Ectodermal cell (in vitro differentiated cells): ENCODE data around the gene AFDN.
A peak's percentile ranks its signal among the peaks of the same experiment; 100 is the strongest.

Experiments
- H3K27ac ChIP-seq: 2 replicates; pipeline ENCODE4 v1.7.0; 2013; ENCODE audit warnings: mild to moderate bottlenecking, low read depth, low read length; ENCODE audit not compliant: insufficient read depth, poor library complexity, severe bottlenecking
- H3K27me3 ChIP-seq: 2 replicates; pipeline ENCODE4 v1.7.0; 2013; ENCODE audit warnings: mild to moderate bottlenecking, low read length; ENCODE audit not compliant: insufficient read depth, control insufficient read depth, poor library complexity, severe bottlenecking
- H3K36me3 ChIP-seq: one replicate; pipeline ENCODE4 v1.7.0; 2013; ENCODE audit warnings: low read length; ENCODE audit not compliant: control insufficient read depth, insufficient read depth
- H3K4me1 ChIP-seq: one replicate; pipeline ENCODE4 v1.7.0; 2013; ENCODE audit warnings: low read length; ENCODE audit not compliant: control insufficient read depth, insufficient read depth
- H3K4me3 ChIP-seq: 2 replicates; pipeline ENCODE4 v1.7.0; 2013; ENCODE audit warnings: low read depth, low read length, control low read depth; ENCODE audit not compliant: insufficient read depth
- H3K9me3 ChIP-seq: 2 replicates; pipeline ENCODE4 v1.7.0; 2013; ENCODE audit warnings: mild to moderate bottlenecking, low read length, moderate library complexity; ENCODE audit not compliant: control insufficient read depth
- WGBS, 2 experiments: methylation state at CpG; one replicate each; pipeline ENCODE4 v1.1.7; 2013; ENCODE audit warnings: missing lambda C conversion rate in 2 of 2; 5-methylcytosine and 5-hydroxymethylcytosine counted together

The AFDN gene

DNA sequence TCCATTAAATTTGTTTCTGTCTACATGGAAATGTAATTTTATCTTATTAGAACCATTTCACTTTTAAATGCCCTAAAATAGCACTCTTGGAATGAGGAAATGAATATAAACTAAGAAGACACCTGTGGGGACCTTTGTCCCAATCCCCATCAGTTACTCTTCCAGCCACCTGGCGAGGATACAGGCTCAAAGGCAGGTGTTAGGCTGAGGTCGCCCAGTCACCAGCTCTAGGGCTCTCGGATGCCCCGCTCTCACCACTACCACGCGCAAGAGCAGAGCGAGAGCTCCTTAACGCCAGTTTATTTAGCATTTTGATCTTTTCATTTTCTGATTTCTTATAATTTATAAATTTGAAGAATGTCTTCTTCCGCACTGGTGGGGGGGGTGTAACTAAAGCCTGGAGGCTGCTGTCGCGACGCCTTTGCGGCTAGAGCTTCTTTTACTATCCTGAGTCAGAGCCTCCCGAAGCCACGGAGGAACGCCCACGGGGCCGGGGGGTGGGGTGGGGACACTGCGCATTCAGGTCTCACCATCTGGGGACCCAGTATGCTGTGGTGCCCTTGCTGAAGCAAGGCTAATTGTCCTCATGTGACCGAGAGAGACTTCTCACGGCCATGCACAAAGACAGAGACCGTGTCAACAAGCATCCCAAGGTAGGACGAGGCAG lies 38.7 kb upstream of the AFDN start:
- Histone ChIP-seq H3K36me3 (no peaks in the 10 kb centered on the region), H3K9me3 (no peaks in the 10 kb centered on the region), H3K4me1 (no peaks in the 10 kb centered on the region), H3K4me3 (no peak overlapping the region), H3K27ac (peak overlapping the region; percentile 40), H3K27me3 (no peaks in the 10 kb centered on the region)
- WGBS, 2 experiments = 93% methylated on average over 23 of the region's 23 CpGs

DNA sequence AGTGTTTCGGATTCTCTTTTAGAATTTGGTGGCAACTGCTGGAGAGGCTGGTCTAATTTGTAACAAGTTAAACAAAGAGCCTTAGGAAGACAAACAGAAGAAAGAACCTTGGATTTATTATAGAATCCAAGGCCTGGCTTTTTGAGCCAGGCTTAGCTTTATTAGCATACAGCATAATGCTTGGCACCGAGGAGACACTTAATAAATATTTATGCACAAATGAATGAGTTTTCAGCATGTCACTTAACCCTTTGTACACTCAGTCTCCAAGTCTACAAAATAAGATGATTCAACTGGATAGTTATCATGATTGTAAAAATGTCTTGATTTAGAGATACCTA lies 38.2 kb upstream of the AFDN start:
- H3K9me3 ChIP-seq = no peaks in the 10 kb centered on the region
- H3K27ac ChIP-seq = peak overlapping the region; percentile 40
- no peak overlapping the region for H3K4me3 ChIP-seq
- 93 to 95% methylated on average over 2 of the region's 2 CpGs for WGBS, 2 experiments
- no peaks in the 10 kb centered on the region for H3K36me3 ChIP-seq
- H3K4me1 ChIP-seq = no peaks in the 10 kb centered on the region
- H3K27me3 ChIP-seq = no peaks in the 10 kb centered on the region

DNA sequence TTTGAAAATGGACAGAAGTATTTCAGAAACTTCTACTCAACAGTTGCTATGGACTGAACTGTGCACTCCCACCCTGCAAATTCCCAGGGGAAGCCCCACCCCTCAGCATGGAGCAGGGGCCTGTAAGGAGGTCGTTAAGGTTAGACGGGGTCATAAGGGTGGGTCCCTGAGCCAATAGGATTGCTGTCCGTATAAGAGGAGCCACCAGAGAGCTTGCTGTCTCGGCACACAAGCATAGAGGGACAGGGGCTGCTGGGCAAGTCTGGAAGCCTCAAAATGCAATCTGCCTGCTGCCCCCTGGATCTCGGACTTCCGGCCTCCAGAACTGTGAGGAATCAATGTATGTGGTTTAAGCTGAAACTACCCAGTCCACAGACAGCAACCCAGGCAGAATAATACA lies 37.4 kb upstream of the AFDN start:
- H3K9me3 ChIP-seq = no peaks in the 10 kb centered on the region
- no peak overlapping the region for H3K4me3 ChIP-seq
- H3K36me3 ChIP-seq = no peaks in the 10 kb centered on the region
- H3K27me3 ChIP-seq = no peaks in the 10 kb centered on the region
- 73 to 78% methylated on average over 6 of the region's 6 CpGs for WGBS, 2 experiments
- H3K4me1 ChIP-seq = no peaks in the 10 kb centered on the region
- no peak overlapping the region for H3K27ac ChIP-seq

DNA sequence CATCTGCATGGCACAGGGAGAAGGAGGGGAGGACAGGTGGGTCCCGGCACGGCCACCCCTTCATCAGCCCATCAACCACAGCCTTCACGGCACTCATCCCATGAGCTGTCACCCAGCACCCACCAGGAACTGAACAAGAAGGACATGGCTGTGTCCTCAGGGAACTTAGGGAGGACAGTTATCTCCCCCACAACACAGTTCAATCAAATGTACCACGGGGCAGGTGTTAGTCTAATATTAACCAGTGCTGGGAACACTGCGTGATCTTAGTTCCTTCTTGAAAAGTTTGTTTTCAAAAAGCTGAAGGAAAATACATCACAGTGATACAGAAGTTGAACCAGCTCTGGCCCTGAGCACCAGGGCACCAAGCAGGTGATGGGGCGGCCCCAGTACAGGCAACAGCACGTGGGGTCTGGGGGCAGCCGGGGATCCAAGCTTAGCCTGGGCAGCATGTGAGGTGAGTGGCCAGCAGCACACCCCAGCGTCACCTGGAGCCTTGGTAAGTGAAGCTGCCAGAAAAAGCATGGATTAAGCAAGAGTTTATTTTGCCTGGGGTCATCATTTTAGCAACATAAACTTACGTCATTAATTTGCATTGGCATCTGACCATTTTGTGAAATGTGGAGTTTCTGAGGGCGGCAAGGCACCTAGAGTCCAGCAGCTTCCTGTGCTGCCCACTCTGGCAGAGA lies 35.5 kb upstream of the AFDN start:
- H3K4me3 ChIP-seq = no peak overlapping the region
- no peaks in the 10 kb centered on the region for H3K27me3 ChIP-seq
- H3K4me1 ChIP-seq = no peaks in the 10 kb centered on the region
- H3K36me3 ChIP-seq = no peaks in the 10 kb centered on the region
- no peak overlapping the region for H3K27ac ChIP-seq
- H3K9me3 ChIP-seq = no peaks in the 10 kb centered on the region
- 94% methylated on average over 11 of the region's 11 CpGs for WGBS, 2 experiments

DNA sequence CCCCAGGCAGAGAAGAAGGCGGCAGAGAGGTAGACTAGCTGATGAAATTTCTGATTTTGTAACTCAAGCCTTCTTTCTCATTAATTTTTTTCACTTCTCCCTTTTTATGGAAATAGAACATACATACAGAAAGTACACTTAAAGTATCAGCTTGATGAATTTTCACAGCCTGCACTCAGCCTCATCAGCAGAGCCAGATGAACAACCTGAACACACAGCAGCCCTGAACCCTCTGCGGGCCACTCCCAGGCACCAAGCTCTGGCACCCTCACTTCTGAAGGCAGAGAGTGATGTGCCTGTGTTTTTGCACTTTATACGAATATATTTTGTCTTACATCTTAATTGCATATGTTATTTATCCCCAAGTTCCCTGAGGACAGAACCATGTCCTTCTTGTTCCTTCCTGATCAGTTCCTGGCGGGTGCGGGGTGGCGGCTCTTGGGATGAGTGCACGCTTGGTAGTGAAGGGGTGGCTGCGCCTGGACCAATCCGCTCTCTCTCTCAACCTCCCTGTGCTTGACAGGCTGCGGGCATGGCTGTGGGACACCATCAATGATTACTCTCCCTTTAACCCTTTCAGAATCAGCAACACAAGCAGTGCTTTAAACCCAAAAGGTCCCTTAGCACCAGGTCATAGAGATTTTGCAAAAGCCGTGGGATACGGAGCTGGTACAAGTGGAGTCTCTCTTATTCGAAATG lies 34.8 kb upstream of the AFDN start:
- 80 to 81% methylated on average over 12 to 13 of the region's 13 CpGs for WGBS, 2 experiments
- Histone ChIP-seq H3K4me3 (no peak overlapping the region), H3K27me3 (no peaks in the 10 kb centered on the region), H3K27ac (no peak overlapping the region), H3K36me3 (no peaks in the 10 kb centered on the region), H3K9me3 (no peaks in the 10 kb centered on the region), H3K4me1 (no peaks in the 10 kb centered on the region)

DNA sequence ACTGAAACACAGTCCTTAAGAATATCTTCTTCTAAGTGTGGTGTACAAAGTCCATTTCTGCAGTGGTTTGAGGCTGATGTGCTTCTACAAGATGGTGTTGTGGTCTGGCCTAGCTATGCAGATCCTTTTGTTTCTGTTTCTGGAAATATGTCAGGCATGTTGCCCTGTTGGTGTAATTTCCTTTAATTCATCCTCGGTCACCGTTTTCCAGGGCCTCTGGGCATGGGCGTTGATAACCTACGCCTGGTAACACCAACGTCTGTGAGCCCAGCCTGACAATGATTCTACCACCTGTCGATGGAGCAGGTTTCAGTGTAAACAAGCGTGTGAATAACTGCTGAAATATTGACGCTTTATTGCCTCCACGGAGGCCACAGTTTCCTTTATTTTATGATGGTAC lies 33.3 kb upstream of the AFDN start:
- Histone ChIP-seq H3K36me3 (no peaks in the 10 kb centered on the region), H3K27me3 (no peaks in the 10 kb centered on the region), H3K9me3 (no peaks in the 10 kb centered on the region), H3K4me3 (no peak overlapping the region), H3K4me1 (no peaks in the 10 kb centered on the region), H3K27ac (no peak overlapping the region)
- WGBS, 2 experiments = 87 to 89% methylated on average over 9 of the region's 9 CpGs

DNA sequence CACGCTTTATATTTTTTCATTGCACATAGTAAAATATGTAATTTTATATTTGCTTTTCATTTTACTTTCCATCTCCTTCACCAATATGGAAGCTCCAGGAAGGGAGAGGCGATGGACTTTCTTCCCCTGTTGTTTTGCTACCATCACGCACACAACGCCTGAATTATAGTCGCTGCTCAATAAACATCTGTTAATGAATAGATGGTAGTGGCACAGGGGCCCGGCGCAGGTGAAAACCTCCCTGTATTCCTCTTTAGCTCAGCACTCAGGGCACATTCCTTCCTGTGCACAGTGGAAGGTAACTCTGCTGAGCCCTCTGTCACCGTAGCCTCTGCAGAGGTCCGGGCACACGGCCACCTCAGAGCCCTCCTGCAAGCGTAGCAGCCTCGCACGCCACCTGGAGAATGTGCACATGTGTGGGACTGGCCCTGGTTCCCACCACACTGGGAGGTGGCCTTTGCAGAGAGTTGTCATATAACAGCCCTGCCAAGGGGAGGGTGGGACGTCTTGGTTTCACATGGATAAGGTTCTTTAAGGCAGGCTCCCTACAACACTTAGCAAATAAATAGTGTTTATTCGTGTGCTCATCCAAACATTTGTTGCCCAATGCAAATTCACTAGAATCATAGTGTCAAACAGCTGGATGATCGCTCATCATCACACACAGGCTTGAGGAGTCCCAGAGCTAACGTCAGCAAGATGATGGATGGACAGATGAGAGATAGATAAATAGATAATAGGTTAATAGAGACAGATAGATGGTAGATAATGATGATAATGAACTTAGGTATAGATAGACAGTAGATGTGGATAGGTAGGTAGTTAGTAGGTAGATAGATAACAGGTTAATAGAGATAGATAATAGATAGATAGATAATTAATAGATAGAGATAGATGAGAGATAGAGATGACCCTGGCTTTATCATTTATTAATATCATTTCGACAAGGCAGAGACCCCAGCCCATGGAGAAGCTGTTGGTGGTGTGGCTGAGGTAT lies 32.3 kb upstream of the AFDN start:
- Histone ChIP-seq H3K27ac (no peak overlapping the region), H3K9me3 (no peaks in the 10 kb centered on the region), H3K27me3 (no peaks in the 10 kb centered on the region), H3K4me3 (no peak overlapping the region), H3K36me3 (no peaks in the 10 kb centered on the region), H3K4me1 (no peaks in the 10 kb centered on the region)
- WGBS, 2 experiments = 94 to 96% methylated on average over 17 to 18 of the region's 18 CpGs

DNA sequence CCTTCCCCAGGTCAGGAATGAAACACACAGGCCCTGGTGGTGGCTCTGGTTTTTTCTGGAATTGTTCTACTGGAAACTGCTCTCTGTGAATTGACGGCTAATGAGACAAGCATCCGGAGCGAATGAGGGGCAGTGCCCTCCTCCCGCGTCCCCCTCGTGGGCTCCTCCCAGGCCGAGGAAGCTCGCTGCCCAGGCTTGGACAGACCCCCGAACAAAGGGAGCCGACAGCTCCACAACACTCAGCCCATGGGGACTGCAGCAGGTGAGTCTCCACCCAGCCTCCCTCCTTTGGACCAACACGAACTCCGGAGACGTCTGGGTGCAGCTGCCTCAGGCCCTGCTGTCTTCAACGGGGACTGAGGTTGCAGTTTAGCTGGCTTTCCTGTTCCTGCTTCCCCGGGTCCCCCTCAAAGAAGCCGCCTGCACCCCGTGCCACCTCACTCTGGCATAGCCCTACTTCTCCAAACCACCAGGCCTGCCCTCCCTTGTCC lies 31.3 kb upstream of the AFDN start:
- Histone ChIP-seq H3K27ac (no peak overlapping the region), H3K27me3 (no peaks in the 10 kb centered on the region)

DNA sequence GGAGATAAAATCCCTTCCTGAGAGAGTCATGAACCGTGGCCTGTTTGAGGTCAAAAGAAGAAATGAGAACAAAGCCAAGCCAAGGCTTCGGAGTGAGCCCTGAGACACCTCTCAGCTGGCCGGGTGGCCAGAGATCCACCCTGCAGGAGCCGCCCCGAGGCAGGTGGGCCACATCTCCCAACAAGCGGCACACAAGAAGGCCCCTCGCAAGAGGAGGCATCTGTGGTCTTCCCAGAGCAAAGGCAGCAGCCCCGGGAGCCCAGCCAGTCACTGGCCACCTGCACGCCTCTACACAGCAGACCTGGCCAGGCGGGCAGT lies 30.9 kb upstream of the AFDN start:
- 93 to 96% methylated on average over 10 of the region's 10 CpGs for WGBS, 2 experiments
- H3K9me3 ChIP-seq = no peaks in the 10 kb centered on the region
- no peaks in the 10 kb centered on the region for H3K4me1 ChIP-seq
- no peaks in the 10 kb centered on the region for H3K27me3 ChIP-seq
- no peaks in the 10 kb centered on the region for H3K36me3 ChIP-seq
- no peak overlapping the region for H3K27ac ChIP-seq
- H3K4me3 ChIP-seq = no peak overlapping the region

More for the DNA sequence above, 31.3 kb upstream of the AFDN start:
- WGBS, 2 experiments = 89 to 90% methylated on average over 17 of the region's 17 CpGs
- Histone ChIP-seq H3K36me3 (no peaks in the 10 kb centered on the region), H3K4me1 (no peaks in the 10 kb centered on the region), H3K4me3 (no peak overlapping the region), H3K9me3 (no peaks in the 10 kb centered on the region)
